GM21576 (cell line): ENCODE results near the gene SNAP25.

Experiments used
- ATAC-seq: cut with Tn5 transposase; IDR thresholded peaks from one replicate; pipeline ENCODE4 v1.9.1; 2021; ENCODE audit warnings: mild to moderate bottlenecking, moderate library complexity; ENCODE audit not compliant: unreplicated experiment

Gene SNAP25

GRCh38 chr20:10300582-10301446, 82.2 kb downstream of the SNAP25 start:
- no peak for ATAC-seq

- ATAC-seq = no peak
Observed at GRCh38 chr20:10303852-10304251, 85.2 kb downstream of the SNAP25 start.

DNA sequence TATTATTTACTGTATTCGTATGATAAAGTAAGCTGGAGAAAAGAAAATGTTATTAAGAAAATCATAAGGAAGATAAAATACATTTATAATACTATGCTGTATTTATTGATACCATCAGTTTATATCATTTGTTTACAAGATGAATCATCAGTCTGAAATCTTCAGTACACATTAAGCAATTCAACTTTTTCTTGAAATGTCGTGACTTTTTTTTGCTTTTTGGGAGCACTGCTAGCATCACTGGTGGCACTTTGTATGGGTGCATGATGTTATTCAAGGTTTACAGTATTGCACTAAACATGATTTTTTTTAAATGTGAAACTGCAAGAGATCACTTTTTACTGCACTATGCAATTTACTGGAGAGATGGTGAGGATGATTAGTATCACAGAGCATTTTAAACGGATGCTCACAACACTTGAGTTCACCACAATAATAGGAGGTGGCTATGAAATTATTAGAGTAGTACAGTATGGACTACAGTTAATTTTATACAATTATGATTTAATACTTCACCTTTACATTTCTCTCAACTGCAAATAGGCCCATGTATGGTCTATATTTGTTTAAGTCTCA, 85.9 kb downstream of the SNAP25 start:
- ATAC-seq = no peak

- ATAC-seq = no peak
Observed at GRCh38 chr20:10306440-10307358, 88.1 kb downstream of the SNAP25 start.

GRCh38 chr20:10307359-10307735, 88.7 kb downstream of the SNAP25 start:
- ATAC-seq = no peak

DNA sequence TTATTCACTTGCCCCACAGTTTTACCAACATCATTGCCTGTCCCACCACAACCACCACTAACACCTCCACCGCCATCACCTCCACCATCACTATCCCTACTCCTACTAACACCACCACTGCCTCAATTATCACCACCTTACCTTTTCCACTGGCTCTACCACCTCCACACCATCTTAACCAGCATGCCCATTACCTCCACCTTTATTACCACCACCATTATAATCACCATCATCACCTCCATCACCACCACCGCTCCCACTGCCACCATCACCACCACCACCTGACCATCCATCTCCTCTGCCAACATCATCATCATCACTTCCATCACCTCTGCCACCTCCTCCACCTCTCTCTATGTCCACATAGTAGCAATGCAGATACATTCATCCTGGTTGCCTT, 90.0 kb downstream of the SNAP25 start:
- no peak for ATAC-seq

GRCh38 chr20:10309326-10309725, 90.7 kb downstream of the SNAP25 start:
- no peak for ATAC-seq

GRCh38 chr20:10312111-10312510, 93.5 kb downstream of the SNAP25 start:
- ATAC-seq = no peak

- ATAC-seq = no peak
Observed at GRCh38 chr20:10313215-10313614, 94.6 kb downstream of the SNAP25 start.

DNA sequence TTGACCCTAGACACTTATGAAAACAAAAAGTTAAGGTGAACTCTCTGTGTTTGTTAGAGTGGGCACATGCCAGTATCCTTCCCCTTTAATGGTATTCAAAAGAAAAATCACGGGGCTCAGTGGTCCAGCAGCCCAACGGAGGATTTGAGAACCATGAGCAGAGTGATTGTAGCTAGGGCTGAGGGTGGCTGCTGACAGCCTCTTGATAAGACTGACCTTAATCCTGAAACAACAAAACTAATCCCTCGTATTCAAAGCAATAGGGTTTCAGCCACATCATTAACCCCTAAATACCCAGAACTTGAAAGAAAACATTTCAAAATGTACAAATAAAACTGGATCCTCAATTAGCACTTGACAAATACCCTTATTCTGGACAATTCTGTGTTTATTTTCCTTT, 95.1 kb downstream of the SNAP25 start:
- ATAC-seq = no peak

GRCh38 chr20:10314198-10314597, 95.6 kb downstream of the SNAP25 start:
- ATAC-seq = no peak

- no peak for ATAC-seq
Observed at GRCh38 chr20:10315138-10315537, 96.5 kb downstream of the SNAP25 start.

DNA sequence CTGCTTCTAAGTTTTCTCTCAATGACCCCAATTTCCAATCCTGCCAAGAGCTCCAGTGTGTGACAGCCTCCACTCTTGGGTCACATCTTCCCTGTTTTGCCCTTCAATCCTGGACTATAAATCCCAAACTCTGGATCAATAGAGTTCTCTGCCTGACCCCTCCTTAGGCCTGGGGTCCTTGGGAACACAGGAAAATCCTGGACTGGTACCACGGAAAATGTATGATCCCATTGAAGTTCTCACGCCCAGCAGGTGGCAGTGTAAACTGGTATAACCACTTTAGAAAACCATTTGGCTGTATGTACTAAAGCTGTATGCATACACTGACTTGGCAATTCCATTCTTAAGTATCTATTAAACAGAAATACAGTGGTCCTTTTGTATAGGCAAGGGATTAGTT, 98.0 kb downstream of the SNAP25 start:
- ATAC-seq = no peak

DNA sequence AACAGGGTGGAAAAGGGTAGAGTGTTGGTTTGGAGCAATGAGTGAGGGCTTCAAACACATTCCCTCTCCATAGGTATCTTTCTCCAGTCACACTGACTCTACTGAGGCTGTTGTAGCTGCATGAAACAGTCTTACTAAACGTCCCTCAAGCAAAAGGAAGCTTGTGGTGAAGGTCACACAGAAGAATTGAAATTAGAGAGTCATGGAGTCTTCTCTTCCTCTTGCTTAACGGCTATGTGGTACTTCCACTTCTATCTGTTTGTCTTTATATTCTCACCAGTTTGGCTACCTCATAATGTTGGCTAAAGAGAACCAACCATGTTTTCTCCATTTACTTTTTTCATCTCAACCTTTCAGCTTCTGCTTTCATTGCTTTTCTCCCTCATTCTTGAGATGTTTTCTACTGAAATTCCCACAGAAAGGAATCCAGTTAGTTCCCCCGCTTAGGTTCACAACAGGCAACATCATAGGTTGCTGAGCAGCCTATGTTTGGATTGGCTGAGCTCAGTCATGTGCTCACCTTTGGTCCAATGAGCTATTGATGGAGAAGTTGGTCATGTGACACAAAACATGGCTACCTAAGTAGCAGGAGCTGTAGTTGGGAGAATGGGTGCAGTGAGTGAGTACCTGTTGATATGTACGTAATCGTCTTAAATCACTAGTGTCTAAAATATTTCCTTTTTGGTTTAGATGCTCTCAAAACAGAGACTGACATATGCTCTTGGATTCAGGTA, 99.8 kb downstream of the SNAP25 start:
- no peak for ATAC-seq

- no peak for ATAC-seq
Observed at GRCh38 chr20:10319855-10320254, 101.2 kb downstream of the SNAP25 start.

DNA sequence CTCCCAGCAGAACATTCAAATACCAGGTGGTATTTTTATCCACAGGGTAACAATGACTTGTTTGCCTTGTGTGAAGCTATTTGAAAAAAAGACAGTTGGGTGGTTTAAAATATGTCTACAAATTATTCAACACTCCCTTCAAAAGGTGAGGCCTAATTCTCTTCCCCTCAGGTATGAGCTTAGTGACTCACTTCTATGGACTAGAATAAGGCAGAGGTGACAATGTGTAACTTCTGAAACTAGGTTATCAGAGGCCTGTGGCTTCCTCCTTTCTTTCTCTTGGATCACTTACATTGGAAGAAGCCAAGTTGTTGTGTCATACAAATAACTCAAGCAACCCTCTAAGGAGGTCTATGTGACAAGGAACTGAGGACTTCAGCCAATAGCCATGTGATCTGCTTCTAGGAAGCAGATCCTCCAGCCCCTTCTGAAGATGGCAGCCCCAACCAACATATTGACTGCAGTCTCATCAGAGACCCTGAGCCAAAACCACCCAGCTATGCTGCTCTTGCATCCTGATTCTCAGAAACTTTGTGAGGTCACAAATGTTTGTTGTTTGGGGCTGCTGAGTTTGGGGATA, 102.6 kb downstream of the SNAP25 start:
- no peak for ATAC-seq

DNA sequence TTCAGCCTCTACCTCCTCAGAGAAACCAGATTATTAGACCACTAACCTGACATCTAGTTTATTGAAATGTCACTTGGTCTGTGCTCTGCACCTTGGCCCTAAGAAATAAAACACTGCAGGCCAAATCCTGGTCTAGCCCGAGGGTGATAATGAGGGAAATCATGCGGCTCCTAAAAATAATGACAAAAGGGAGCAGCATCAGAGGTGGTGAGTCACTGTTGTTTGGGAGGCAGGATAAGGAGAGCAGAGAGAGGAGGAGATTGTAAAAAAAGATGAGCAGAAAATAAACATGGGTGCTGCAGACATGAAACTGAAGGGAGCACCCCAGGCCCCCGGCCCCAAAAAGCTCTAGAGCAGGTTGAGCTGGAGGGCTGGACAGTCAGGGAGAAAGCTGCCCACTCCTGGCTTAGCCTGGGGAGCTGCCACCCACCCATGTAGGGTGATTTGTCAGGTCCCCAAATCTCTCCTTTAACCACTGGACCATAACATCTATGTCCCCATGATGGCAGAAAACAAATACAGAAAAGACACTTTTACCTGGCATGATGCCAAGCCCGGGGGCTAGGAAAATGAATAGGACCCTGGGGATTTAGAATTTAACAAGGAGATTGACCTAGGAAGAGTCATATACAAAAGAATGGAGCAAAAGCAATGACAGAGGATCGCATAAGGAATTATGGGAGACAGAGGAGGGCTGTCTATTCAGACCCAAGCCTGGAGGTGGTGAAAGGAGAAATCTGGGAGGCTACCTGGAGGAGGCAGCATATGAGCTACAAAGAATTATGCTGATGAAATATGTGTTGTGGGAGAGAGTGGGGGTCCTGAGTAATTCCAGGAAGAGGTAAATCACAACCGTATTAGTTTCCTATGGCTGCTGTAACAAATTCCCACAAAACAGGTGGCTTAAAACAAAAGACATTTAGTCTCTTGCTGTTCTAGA, 103.7 kb downstream of the SNAP25 start:
- ATAC-seq = no peak

- no peak for ATAC-seq
Observed at GRCh38 chr20:10323729-10324128, 105.1 kb downstream of the SNAP25 start.

GRCh38 chr20:10324198-10324847, 105.7 kb downstream of the SNAP25 start:
- no peak for ATAC-seq
